Trophoblast cell (in vitro differentiated cells and primary cell): Measurements from ENCODE around the gene ABLIM3.
A peak's percentile ranks its signal among the peaks of the same experiment; 100 is the strongest.

Experiments used
- DNase-seq, 2 donors: peaks; one replicate each; pipeline ENCODE4 v3.0.0-alpha.2; 2016
- H2AFZ ChIP-seq: 2 replicates; pipeline ENCODE4 v1.6.1; 2013; ENCODE audit warnings: low read length, moderate library complexity, mild to moderate bottlenecking; ENCODE audit not compliant: insufficient read depth, poor library complexity
- H2AK5ac ChIP-seq: 2 replicates; pipeline ENCODE4 v1.6.1; 2013; ENCODE audit warnings: mild to moderate bottlenecking, low read length
- H2BK120ac ChIP-seq: 2 replicates; pipeline ENCODE4 v1.6.1; 2013; ENCODE audit warnings: low read length, mild to moderate bottlenecking, moderate library complexity; ENCODE audit not compliant: insufficient read depth, poor library complexity
- H2BK12ac ChIP-seq: 2 replicates; pipeline ENCODE4 v1.6.1; 2013; ENCODE audit warnings: mild to moderate bottlenecking, low read length, moderate library complexity
- H2BK5ac ChIP-seq: 2 replicates; pipeline ENCODE4 v1.6.1; 2013; ENCODE audit warnings: low read length, low read depth, moderate library complexity, mild to moderate bottlenecking; ENCODE audit not compliant: poor library complexity
- H3K14ac ChIP-seq: 2 replicates; pipeline ENCODE4 v1.6.1; 2013; ENCODE audit warnings: mild to moderate bottlenecking, low read length
- H3K18ac ChIP-seq: 2 replicates; pipeline ENCODE4 v1.6.1; 2013; ENCODE audit warnings: mild to moderate bottlenecking, low read length
- H3K23ac ChIP-seq: 2 replicates; pipeline ENCODE4 v1.6.1; 2013; ENCODE audit warnings: low read length
- H3K27ac ChIP-seq: 2 replicates; pipeline ENCODE4 v1.5.1; 2013; ENCODE audit warnings: low read depth, mild to moderate bottlenecking, inconsistent platforms, low read length, moderate library complexity
- H3K27me3 ChIP-seq: 2 replicates; pipeline ENCODE4 v1.6.1; 2013; ENCODE audit warnings: inconsistent platforms, mild to moderate bottlenecking, low read length, moderate library complexity; ENCODE audit not compliant: insufficient read depth
- H3K36me3 ChIP-seq, 2 experiments: 1 replicate in 1 of 2; 2 replicates in 1 of 2; pipeline ENCODE4 v1.6.1; 2013; ENCODE audit warnings: low read length in 2 of 2, mild to moderate bottlenecking in 2 of 2, moderate library complexity in 1 of 2; ENCODE audit not compliant: insufficient read depth in 2 of 2, control insufficient read depth in 1 of 2
- H3K4ac ChIP-seq: 2 replicates; pipeline ENCODE4 v1.6.1; 2013; ENCODE audit warnings: low read depth, mild to moderate bottlenecking, low read length, moderate library complexity
- H3K4me1 ChIP-seq, 2 experiments: 1 replicate in 1 of 2; 2 replicates in 1 of 2; pipeline ENCODE4 v1.6.1; 2013; ENCODE audit warnings: low read length in 2 of 2, mild to moderate bottlenecking in 2 of 2, moderate library complexity in 1 of 2; ENCODE audit not compliant: insufficient read depth in 2 of 2, control insufficient read depth in 1 of 2
- H3K4me2 ChIP-seq: 2 replicates; pipeline ENCODE4 v1.6.1; 2013; ENCODE audit warnings: inconsistent platforms, mild to moderate bottlenecking, low read length, moderate library complexity
- H3K4me3 ChIP-seq: 2 replicates; pipeline ENCODE4 v1.5.1; 2013; ENCODE audit warnings: mild to moderate bottlenecking, low read depth, low read length, inconsistent platforms
- H3K79me1 ChIP-seq: one replicate; pipeline ENCODE4 v1.6.1; 2013; ENCODE audit warnings: low read length
- H3K79me2 ChIP-seq: 2 replicates; pipeline ENCODE4 v1.6.1; 2013; ENCODE audit warnings: low read length, mild to moderate bottlenecking; ENCODE audit not compliant: control insufficient read depth, insufficient read depth, poor library complexity
- H3K9ac ChIP-seq: 2 replicates; pipeline ENCODE4 v1.6.1; 2013; ENCODE audit warnings: mild to moderate bottlenecking, low read length
- H3K9me3 ChIP-seq: 2 replicates; pipeline ENCODE4 v1.6.1; 2013; ENCODE audit warnings: low read depth, mild to moderate bottlenecking, control low read depth, inconsistent platforms, low read length; ENCODE audit not compliant: insufficient read depth
- H4K12ac ChIP-seq: 2 replicates; pipeline ENCODE4 v1.6.1; 2013; ENCODE audit warnings: low read depth, mild to moderate bottlenecking, low read length, moderate library complexity
- H4K8ac ChIP-seq: 2 replicates; pipeline ENCODE4 v1.6.1; 2013; ENCODE audit warnings: low read depth, mild to moderate bottlenecking, low read length, moderate library complexity
- H4K91ac ChIP-seq: one replicate; pipeline ENCODE4 v1.6.1; 2013; ENCODE audit warnings: low read depth, mild to moderate bottlenecking, low read length, moderate library complexity
- WGBS: extraction: QIAGEN DNeasy Blood & Tissue Kit; methylation state at CpG from one replicate; pipeline ENCODE4 v1.1.7; 2013; ENCODE audit warnings: missing lambda C conversion rate; ENCODE audit not compliant: insufficient read length, insufficient coverage; ENCODE audit errors: extremely low coverage; 5-methylcytosine and 5-hydroxymethylcytosine counted together

The ABLIM3 gene

GRCh38 chr5:149300441-149300840 lies 159.1 kb downstream of the ABLIM3 start:
- Histone ChIP-seq H3K23ac (no peak overlapping the region), H2BK120ac (no peak overlapping the region), H2BK12ac (no peak overlapping the region), H3K18ac (no peak overlapping the region), H3K4me1 (peaks cover 12 to 20% of the 10 kb centered on the region in 2 experiments), H4K8ac (no peak overlapping the region), H3K9ac (no peak overlapping the region), H3K4me2 (no peak overlapping the region), H4K91ac (peak overlapping the region; percentile 52), H3K4ac (no peak overlapping the region), H3K27me3 (no peaks in the 10 kb centered on the region), H3K4me3 (no peak overlapping the region), H3K9me3 (no peaks in the 10 kb centered on the region), H3K79me1 (peaks cover 7% of the 10 kb centered on the region), H2BK5ac (no peak overlapping the region), H3K36me3 (no peaks in the 10 kb centered on the region), H2AFZ (no peak overlapping the region), H2AK5ac (no peak overlapping the region), H3K27ac (no peak overlapping the region), H4K12ac (no peak overlapping the region), H3K79me2 (no peaks in the 10 kb centered on the region), H3K14ac (peak overlapping the region; percentile 23)
- WGBS = no CpG with 5 or more reads among the region's 6 CpGs
- peak in 1 of 2 donors; percentile 69 for DNase-seq

GRCh38 chr5:149301049-149301743 lies 159.9 kb downstream of the ABLIM3 start:
- H3K36me3 ChIP-seq = no peaks in the 10 kb centered on the region
- H3K79me1 ChIP-seq = peaks cover 7% of the 10 kb centered on the region

GRCh38 chr5:149301744-149302380 lies 160.6 kb downstream of the ABLIM3 start:
- H2BK120ac ChIP-seq = no peak overlapping the region
- no peak overlapping the region for H2BK5ac ChIP-seq
- peaks cover 7% of the 10 kb centered on the region for H3K79me1 ChIP-seq
- peaks cover 12 to 20% of the 10 kb centered on the region in 2 experiments for H3K4me1 ChIP-seq
- H3K23ac ChIP-seq = no peak overlapping the region
- H3K4me2 ChIP-seq = no peak overlapping the region
- H4K12ac ChIP-seq = no peak overlapping the region
- no peak overlapping the region for H3K9ac ChIP-seq
- H3K18ac ChIP-seq = no peak overlapping the region
- no peak overlapping the region for H2AK5ac ChIP-seq
- no peaks in the 10 kb centered on the region for H3K27me3 ChIP-seq
- no peaks in the 10 kb centered on the region for H3K36me3 ChIP-seq
- no peak overlapping the region for H2AFZ ChIP-seq
- no peak overlapping the region for H3K4me3 ChIP-seq
- H3K4ac ChIP-seq = no peak overlapping the region
- H4K8ac ChIP-seq = no peak overlapping the region
- no peak overlapping the region for H3K14ac ChIP-seq
- no peaks in the 10 kb centered on the region for H3K9me3 ChIP-seq
- H2BK12ac ChIP-seq = no peak overlapping the region
- DNase-seq = no peak
- WGBS = no CpG with 5 or more reads among the region's 8 CpGs
- H3K79me2 ChIP-seq = no peaks in the 10 kb centered on the region
- no peak overlapping the region for H4K91ac ChIP-seq
- H3K27ac ChIP-seq = no peak overlapping the region

More at GRCh38 chr5:149301049-149301743, 159.9 kb downstream of the ABLIM3 start:
- no peak overlapping the region for H2AK5ac ChIP-seq
- no peak overlapping the region for H3K27ac ChIP-seq
- no peak overlapping the region for H2BK5ac ChIP-seq
- H3K4me2 ChIP-seq = no peak overlapping the region
- DNase-seq = peak; percentile 93 to 98
- H3K18ac ChIP-seq = no peak overlapping the region
- H3K9ac ChIP-seq = no peak overlapping the region
- H3K27me3 ChIP-seq = no peaks in the 10 kb centered on the region
- no peak overlapping the region for H2AFZ ChIP-seq
- peak overlapping the region; percentile 21 for H4K91ac ChIP-seq
- peaks cover 12 to 20% of the 10 kb centered on the region in 2 experiments for H3K4me1 ChIP-seq
- H4K12ac ChIP-seq = no peak overlapping the region
- no peak overlapping the region for H3K4ac ChIP-seq
- peak overlapping the region; percentile 11 for H3K14ac ChIP-seq
- H3K9me3 ChIP-seq = no peaks in the 10 kb centered on the region
- no peaks in the 10 kb centered on the region for H3K79me2 ChIP-seq
- no peak overlapping the region for H4K8ac ChIP-seq
- H3K4me3 ChIP-seq = no peak overlapping the region
- WGBS = no CpG with 5 or more reads among the region's 13 CpGs
- H2BK120ac ChIP-seq = peak overlapping the region; percentile 3
- H3K23ac ChIP-seq = no peak overlapping the region
- H2BK12ac ChIP-seq = peak overlapping the region; percentile 38

GRCh38 chr5:149302641-149303040 lies 161.3 kb downstream of the ABLIM3 start:
- H3K4me2 ChIP-seq = no peak overlapping the region
- H2BK5ac ChIP-seq = no peak overlapping the region
- peaks cover 12 to 18% of the 10 kb centered on the region in 2 experiments for H3K4me1 ChIP-seq
- no peak overlapping the region for H3K18ac ChIP-seq
- no peak overlapping the region for H3K4me3 ChIP-seq
- H2AFZ ChIP-seq = no peak overlapping the region
- no peaks in the 10 kb centered on the region for H3K79me2 ChIP-seq
- peak overlapping the region; percentile 28 for H2AK5ac ChIP-seq
- H4K12ac ChIP-seq = no peak overlapping the region
- no peak overlapping the region for H2BK12ac ChIP-seq
- peak overlapping the region; percentile 16 for H3K14ac ChIP-seq
- WGBS = no CpG with 5 or more reads among the region's 5 CpGs
- no peak overlapping the region for H3K9ac ChIP-seq
- no peak overlapping the region for H4K91ac ChIP-seq
- no peaks in the 10 kb centered on the region for H3K9me3 ChIP-seq
- DNase-seq = no peak
- H3K27ac ChIP-seq = no peak overlapping the region
- H2BK120ac ChIP-seq = no peak overlapping the region
- H4K8ac ChIP-seq = no peak overlapping the region
- H3K4ac ChIP-seq = no peak overlapping the region
- H3K79me1 ChIP-seq = peaks cover 7% of the 10 kb centered on the region
- no peaks in the 10 kb centered on the region for H3K27me3 ChIP-seq
- H3K36me3 ChIP-seq = peaks cover 0 to 2% of the 10 kb centered on the region in 2 experiments
- H3K23ac ChIP-seq = no peak overlapping the region
